Stimulated activated CD8-positive, alpha-beta memory T cell treated with anti-CD3 and anti-CD28 coated beads, Interleukin-4, amount 100 ng/mL, for 48 hours (primary cell): ENCODE data around the gene ADA.
"Not testable (repeated sequence)": the region's sequence is repeated elsewhere in the genome, so short reads cannot be mapped to it uniquely, and the experiment has no call there.

Experiments used
- DNase-seq: peaks from one replicate; pipeline ENCODE4 v3.0.0-alpha.2; 2020

Gene ADA

GRCh38 chr20:44597516-44597915, 54.0 kb downstream of the ADA start:
- no peak for DNase-seq

DNA sequence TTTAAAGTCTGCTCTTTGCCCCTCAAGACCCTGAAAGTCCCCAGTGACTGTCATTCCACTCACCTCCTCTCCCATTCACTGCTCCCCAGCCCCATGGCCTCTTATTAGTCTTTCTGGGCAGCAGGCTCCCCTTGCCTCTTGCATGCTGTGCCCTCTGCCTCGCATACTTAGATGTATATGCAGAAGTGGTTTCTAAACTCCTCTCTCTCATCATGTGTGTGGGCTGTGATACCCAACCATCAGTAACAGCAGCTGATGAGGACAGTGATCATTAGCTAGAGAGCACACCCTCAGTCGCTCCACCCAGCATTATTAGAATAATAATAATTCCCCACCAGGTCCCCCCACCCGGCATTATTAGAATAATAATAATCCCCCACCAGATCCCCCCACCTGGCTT, 54.6 kb downstream of the ADA start:
- no peak for DNase-seq

- no peak for DNase-seq
Observed at GRCh38 chr20:44596010-44596409, 55.5 kb downstream of the ADA start.

DNA sequence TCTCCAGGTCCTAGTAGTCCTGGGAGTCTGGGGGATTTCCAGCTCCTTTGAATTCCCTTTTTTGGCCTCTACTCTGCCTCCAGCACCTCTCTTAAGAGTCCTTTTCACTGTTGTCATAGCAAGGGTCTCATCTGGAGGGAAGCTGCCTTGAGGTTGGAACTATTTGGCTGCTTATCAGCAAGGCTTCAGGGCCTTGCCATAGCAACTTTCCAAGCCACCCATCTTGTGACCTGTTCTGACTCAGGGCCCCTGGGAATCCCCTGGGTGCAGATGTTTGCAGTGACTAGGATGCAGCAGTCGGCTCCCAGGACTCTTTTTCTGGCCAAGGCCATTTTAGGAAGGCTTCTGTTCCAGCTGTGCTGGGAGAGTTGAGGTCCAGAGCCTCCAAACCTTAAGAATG, 56.8 kb downstream of the ADA start:
- no peak for DNase-seq

DNA sequence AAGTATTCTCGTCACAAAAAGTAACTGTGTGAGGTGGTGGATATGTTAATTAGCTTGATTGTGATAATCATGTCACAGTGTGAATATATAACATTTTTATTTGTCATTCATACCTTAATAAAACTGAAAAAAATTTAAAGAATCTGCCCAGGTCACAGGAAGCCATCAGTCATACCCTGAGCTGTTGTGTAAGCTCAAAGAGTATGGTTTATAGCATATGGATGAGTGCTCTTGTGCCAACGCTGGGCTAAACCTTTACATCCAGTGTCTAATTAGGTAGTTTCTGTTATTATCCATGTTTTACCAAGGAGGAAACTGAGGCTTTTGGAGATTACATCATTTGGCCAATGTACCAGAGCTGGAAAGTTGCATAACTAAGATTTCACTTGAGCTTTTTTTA, 57.7 kb downstream of the ADA start:
- no peak for DNase-seq

GRCh38 chr20:44592366-44592765, 59.1 kb downstream of the ADA start:
- no peak for DNase-seq

DNA sequence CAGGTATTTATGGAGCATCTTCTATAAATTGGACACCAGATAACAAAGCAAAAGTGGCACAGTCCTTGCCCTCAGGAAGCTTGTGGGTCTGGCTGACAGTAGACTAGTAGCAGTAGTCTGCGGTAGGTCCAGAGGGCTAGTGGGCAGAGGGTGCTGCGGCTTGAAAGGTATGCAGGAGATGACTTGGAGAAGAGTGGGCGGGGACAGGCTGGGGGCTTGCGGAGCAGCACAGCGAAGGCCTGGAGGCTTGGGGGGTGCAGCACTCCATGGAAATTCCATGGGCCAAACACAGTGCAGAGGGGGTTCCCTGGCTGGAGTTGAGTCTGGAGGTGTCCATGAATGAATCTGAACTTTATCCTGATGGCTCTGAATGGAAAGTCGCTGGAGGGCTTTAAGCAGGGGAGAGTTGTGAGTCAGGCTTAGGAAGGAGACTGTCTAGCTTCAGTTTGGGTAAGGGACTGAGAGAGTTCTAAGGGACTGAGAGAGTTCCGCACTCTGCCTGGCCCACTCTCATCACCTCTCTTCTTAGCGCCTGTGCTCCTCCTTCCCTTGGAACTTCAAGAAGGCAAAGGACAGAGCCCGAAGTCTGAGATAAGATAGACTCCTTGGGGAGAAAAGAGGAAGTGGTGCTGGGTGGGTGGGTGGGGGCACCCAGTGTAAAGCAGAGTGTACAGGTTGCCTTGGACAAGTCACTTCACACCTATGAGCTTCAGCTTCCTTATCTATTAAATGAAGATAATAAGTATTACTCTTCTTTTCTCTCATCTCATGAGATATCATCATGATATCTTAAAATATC, 60.3 kb downstream of the ADA start:
- DNase-seq, result no peak

DNA sequence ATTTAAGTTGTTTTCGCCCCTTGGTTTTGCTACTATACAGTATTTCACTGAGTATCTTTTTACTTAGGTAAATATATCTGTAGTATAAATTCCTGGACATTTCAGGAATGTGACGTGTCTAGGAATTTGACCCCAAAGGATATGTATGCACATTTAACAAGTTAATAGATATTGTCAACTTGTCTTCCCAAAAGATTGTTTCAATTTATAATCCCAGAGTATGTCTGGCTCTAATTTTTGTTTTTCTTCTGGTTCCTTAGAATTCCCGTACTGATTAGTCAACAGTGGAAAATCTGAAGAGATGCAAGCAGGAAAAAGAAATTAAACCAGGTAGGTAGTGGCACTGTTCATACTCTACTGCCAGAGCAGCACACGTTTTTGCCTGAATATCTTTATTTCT, 62.0 kb downstream of the ADA start:
- DNase-seq, result no peak

DNA sequence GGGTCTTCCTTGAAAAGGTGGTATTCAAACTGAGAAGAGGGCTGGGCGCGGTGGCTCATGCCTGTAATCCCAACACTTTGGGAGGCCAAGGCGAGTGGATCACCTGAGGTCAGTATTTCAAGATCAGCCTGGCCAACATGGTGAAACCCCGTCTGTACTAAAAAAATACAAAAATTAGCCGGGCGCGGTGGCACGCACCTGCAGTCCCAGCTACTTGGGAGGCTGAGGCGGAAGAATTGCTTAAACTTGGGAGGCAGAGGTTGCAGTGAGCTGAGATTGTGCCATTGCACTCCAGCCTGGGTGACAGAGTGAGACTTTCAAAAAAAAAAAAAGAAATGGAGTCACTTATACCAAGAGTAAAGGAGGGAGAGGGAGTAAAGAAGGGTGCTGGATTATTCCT, 63.2 kb downstream of the ADA start:
- DNase-seq, result not testable (repeated sequence)

DNA sequence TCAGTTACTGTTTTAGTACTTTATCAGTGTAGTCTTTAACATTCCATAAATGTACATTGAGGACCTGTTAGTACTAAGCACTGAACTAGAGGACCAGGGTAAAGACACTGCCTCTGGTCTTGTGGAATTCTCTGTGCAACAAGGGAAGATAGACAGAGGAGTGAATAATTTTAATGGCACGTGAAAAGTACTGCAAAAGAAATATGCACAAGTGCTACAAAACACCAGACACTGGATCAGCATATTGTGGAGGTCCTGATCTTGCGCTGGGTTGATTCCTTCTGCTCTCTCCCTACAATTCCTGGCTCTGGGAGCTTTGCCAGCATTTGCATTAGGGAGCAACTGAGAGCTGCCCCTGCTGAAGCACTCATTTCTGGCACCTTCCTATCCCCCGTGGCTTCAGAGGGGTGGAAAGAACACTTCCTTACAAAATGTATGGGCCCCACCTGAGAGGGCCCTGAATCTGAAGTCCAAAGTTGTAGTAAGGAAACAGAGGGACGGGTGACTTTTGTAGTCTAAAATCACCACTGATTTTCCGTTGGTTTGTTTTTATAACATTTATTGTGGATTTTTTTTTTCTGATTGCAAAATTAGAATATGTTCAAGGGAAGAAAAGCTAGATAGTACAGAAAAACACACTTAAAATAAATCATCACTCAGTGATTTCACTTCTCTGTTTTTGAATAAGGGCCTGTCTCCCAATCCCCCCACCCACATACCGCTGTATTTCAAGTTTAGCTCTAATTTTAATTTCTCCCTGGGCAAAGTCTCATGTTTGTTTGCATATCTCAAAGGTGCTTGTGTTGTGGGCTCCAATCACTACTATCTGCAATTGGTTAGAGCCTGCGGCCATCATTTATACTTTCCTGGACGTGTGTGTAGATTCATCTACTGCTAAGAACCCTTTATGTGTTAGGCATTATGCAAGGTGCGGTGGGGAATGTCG, 64.2 kb downstream of the ADA start:
- DNase-seq, result no peak

- no peak for DNase-seq
Observed at GRCh38 chr20:44586289-44586911, 65.1 kb downstream of the ADA start.

DNA sequence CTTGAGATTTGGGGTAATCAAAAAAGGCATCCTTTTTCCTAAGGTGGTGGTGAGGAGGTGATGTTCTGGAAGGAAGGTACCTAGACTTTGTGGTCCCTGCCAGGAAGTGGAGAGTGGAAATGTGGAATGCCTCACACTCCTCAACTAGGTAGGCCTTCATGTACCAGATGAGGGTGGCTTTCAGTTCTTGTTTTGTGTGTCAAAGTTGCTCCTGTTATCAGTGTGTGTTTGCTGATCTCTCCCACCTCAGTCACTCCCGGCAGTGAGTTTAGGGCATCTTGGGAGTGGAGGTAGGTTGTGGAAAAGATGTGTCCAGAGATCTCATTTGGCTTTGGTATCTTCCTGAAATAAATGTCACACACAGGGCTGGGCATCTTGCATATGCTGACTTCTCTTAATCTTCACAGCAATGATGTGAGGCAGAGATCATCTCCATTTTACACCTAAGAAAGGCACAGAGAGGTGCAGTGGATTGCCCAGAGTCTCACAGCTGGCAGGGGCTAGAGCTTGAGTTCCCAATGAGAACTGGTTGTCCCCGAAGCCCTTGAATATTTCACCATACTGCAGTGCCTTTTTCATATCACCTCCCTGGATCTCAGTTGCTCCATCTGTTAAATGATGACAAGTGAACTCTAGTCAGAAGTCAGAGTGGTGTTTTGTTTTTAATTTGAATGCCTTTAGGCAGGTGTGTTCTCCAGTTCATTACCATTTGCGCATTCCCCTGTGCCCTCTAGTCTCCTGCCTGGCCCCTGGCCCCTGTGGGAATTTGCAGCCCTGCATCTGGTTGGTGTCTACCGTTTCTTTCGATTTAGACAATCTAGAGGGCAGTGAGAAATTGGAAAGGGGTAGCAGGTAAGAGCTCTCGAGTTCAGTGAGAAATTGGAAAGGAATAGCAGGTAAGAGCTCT, 66.2 kb downstream of the ADA start:
- DNase-seq, result no peak

- DNase-seq, result no peak
Observed at GRCh38 chr20:44584162-44584561, 67.3 kb downstream of the ADA start.

GRCh38 chr20:44583157-44583556, 68.3 kb downstream of the ADA start:
- DNase-seq, result no peak

DNA sequence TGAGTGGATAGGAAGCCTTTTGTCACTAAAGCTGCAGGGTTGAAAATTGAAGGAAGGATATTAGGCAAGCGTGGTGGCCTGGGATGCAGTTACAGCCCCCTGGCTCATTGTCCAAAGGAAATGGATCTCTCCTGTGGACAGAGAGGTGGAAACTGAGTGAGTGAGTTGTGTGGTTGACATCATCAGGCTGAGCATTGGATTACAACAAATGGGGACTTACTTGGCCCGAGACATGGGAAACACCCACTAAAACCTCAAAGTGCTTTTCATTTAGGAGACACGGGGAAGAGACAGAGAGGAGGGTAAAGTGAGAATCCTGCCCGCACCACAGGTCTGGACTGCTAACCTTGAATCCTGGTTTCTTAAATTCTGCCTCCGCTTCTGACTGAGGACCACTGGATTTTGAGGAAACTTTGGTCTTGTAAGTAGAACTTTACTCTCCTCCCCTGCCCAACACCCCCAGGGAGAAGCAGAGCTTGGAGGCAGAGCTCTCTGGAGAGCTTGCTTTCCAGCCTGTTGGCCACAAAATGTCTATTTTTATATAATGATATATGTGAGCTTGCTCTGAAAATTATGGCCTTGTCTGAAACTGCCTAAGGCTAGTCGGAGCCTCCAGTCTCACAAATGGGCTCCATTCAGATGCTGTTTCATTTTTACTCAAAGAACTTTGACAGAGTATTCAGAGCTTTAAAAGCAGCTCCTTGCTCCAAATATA, 69.0 kb downstream of the ADA start, which contains the start of gene PKIG:
TSS of gene PKIG (plus strand) at position 269 of the 715 bp plus-strand sequence. CDS start 31,978 bp downstream, outside the sequence.
- DNase-seq, result no peak

DNA sequence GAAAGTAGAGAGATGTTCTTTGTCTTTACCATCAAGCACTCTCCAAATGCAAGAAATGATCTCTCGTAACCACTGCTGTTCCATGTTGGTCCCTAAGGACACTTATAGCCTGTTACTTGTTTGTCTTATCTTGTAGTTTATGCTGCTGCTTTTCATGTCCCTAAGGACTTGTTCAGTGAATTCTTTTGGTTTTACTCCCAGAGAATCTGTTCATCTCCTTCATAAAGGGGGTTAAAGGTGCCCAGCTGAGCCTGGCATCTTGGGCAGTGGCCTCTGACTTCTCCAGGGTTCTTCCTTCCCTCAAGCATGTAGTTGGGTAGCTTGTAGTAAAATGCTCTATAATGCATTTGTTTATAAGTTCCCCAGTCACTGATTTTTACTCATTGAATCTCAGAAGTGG, 70.0 kb downstream of the ADA start:
- DNase-seq, result no peak

GRCh38 chr20:44580581-44581268, 70.8 kb downstream of the ADA start:
- no peak for DNase-seq

- no peak for DNase-seq
Observed at GRCh38 chr20:44579313-44580081, 72.0 kb downstream of the ADA start.

DNA sequence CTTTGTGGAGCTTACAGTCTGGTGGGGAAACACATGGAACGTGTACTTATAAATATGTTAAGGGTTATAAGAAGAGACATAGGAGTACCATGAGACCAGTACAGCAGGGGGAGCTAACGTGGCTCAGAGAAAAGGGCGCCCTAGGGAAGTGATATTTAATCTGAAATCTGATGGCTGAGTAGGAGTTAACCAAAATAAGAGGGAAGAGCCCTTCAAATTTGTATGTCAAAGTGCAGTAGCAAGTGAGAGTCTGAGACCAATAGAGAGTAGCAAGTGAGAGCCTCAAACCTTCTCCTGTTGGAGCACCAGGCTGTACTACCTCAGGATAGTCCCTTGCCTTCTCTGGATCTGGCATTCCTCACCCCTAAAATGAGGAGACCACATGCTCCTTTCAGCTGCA, 75.2 kb downstream of the ADA start:
- DNase-seq, result no peak

- no peak for DNase-seq
Observed at GRCh38 chr20:44574372-44574771, 77.1 kb downstream of the ADA start.
